SW480 (cell line): Measurements from ENCODE around the gene LAMB1.
"Not testable (repeated sequence)": the region's sequence is repeated elsewhere in the genome, so short reads cannot be mapped to it uniquely, and the experiment has no call there.

Experiments
- DNase-seq: peaks from one replicate; pipeline ENCODE4 v3.0.0-alpha.2; 2016; ENCODE audit warnings: low spot score

Gene LAMB1

DNA sequence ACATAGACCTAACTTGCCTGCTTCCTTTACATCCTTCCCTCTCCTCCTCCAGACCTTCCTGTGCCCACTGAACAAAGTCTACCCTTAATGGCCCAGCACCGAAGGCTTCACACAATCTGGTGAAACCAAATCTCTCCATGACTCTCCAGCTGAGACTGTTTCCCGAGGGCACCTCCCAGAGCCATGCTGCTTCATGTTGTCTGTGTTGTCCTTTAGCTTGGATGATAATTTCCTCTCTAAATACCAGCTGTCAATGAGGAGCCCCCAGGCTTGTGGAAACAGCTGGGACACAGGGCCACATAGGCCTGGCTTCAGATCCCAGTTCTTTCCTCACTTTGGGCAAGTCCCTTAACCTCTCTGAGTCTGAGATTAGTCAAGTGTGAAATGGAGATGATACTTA is 57.6 kb downstream of the LAMB1 start:
- no peak for DNase-seq

DNA sequence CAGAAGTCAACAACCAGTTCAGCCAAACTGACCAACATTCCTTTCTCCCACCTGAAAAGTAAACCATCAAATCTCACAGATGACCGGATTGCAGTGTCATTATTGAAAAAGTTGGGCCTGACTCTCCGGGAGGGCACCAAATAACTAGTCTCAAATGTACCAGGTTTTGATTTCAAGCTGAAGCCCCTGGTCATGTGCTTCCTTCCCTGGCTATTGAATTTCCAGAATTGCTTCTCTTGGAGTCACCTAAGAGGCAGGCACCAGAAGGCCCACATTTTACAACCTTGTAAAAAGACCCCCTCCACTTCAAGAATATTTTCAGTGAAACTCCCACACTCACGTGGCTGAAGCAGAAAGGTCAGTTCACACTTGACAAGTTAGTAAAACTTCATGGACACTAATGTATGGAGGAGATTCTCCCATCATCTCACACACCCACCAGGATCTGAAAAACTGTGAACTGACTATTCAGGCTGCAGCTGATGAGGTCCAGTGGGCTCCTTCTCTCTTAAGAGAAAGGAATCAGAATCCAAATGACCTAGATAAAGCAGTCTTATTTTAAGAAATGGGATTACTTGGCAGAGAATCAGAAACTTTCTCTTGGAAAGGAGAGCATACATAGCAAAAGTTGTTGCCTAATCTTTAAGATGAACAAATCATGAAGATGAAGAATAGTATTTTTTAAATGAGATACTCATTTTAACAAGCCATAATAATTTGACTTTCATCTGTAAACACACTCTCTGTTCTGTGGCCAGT is 58.4 kb downstream of the LAMB1 start:
- DNase-seq: no peak

- no peak for DNase-seq
These were observed 59.9 kb downstream of the LAMB1 start for GRCh38 chr7:107943018-107943417.

- no peak for DNase-seq
These were observed 62.0 kb downstream of the LAMB1 start for GRCh38 chr7:107940951-107941350.

DNA sequence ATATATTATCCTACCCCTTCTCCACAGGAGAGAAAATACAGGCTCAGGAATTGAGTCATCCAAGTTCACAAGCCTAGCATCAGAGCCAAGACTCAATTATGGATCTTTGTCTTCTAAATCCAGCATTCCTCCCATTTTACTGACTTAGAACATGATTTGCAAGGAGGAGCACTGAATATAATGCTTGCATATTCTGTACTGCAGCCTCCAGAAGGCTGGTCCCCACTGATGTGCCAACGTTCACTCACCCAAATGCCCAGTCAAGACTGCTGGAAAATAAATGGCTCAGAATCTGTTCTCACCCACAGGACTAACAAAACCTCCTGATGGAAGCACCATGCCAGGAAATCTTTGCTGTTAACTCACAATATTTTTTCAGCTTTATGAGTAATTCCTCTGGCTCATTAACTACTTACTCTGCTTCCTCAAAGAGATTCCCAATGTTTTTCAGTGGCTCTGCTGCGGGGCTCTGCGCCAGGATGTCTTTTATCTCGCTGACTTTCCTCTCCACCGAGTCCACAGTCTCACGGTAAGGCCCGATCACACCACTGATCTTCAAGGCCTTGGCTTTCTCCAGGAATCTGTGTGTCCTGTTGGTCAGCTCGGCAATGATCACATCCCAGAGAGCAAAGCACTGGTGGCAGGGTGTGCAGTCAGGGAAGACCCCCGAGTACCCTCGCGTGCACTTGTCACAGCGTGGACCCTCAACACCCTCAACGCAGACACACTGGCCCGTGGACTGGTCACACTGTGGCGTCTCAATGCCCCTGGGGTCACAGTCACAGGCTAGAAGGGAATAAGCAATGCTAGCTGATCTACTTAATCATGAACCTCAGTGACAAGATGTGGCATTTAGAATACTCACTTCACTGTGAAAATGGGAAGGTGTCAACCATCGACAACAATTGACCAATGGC is 63.1 kb downstream of the LAMB1 start:
- DNase-seq: no peak

- DNase-seq: no peak
These were observed 64.3 kb downstream of the LAMB1 start for GRCh38 chr7:107938456-107939250.

GRCh38 chr7:107937531-107937930 is 65.4 kb downstream of the LAMB1 start:
- no peak for DNase-seq

DNA sequence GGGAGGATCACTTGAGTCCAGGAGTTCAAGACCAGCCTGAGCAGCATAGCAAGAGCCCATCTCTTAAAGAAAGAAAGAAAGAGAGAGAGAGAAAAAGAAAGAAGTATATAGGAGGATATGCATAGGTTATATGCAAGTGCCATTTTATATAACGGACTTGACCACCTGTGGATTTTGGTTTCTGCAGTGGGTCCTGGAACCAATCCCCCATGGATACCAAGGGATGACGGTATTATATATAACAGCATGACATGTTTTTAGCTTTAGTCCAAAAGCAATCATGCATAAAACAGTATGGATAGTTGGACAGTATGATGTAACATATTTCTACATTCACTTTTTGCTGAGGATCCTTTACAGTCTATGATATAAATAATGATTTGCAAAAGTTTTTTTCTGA is 66.6 kb downstream of the LAMB1 start:
- no peak for DNase-seq

- no peak for DNase-seq
These were observed 67.8 kb downstream of the LAMB1 start for GRCh38 chr7:107934991-107935770.

GRCh38 chr7:107933386-107934013 is 69.5 kb downstream of the LAMB1 start:
- no peak for DNase-seq

GRCh38 chr7:107932805-107933204 is 70.2 kb downstream of the LAMB1 start:
- no peak for DNase-seq

GRCh38 chr7:107931740-107932515 is 71.0 kb downstream of the LAMB1 start:
- DNase-seq: no peak

GRCh38 chr7:107926481-107926880 is 76.5 kb downstream of the LAMB1 start:
- no peak for DNase-seq

- DNase-seq: no peak
These were observed 78.0 kb downstream of the LAMB1 start for GRCh38 chr7:107924841-107925504.

GRCh38 chr7:107922886-107923285 is 80.1 kb downstream of the LAMB1 start:
- DNase-seq: no peak

DNA sequence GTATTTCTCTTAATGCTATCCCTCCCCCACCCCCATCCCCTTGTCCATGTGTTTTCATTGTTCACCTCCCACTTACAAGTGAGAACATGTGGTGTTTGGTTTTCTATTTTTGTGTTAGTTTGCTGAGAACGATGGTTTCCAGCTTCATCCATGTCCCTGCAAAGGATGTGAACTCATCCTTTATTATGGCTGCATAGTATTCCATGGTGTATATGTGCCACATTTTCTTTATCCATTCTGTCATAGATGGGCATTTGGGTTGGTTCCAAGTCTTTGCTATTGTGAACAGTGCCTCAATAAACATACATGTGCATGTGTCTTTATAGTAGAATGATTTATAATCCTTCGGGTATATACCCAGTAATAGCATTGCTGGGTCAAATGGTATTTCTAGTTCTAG is 81.1 kb downstream of the LAMB1 start:
- DNase-seq: not testable (repeated sequence)

DNA sequence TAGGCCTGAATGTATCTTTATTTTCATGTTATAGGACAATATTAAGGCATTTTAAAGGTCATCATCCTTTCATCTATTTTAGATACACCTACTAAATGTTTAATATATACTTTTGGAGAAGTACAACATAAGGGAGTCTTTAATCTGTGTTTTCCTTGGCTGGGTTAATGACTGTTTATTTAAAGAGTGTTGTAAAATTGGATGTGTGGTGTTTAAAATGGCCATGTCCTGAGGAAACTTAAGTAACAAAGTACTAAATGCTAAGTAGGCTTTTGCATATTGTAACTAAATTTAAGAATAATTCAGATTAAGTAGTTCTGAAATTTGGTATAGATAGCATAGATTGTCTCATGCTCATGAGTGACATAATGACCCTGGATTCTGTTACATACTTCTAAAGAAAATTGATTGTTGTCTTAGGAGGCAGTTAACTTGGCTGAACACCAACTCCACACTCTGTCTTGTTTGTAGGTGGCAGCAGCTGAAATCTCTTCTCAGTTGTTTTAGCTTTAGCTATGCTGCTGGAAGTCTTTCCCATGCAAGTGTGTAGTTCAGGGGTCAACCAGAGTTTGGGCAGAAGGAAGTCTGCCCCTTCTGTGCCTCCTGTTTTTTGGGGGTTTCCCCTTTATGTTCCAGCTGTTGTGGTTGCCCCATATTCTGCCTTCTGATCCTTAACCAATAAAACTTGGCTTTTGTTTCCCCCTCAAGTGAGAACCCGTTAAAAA is 82.8 kb downstream of the LAMB1 start:
- no peak for DNase-seq

DNA sequence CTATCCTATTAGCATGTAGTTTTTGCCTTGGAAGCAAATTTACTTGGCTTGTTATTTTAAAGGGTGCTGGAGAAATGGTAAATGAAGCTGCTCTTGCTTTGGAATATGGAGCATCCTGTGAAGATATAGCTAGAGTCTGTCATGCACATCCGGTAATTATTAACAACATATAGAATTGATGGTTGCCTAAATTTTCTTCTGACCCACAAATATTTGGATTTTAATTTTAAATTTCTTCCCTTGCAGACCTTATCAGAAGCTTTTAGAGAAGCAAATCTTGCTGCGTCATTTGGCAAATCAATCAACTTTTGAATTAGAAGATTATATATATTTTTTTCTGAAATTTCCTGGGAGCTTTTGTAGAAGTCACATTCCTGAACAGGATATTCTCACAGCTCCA is 84.0 kb downstream of the LAMB1 start:
- DNase-seq: no peak
